H9 (cell line): ENCODE results near the gene DPH6. TPM values are rescaled to one million over a fixed set of nuclear protein-coding genes. Genes with fewer than 3 reads are reported as not detected.

Experiments used
- DNase-seq: peaks from one replicate; pipeline ENCODE4 v3.0.0-alpha.2; 2017
- H2AFZ ChIP-seq: one replicate; pipeline ENCODE4 v1.6.1; 2013; ENCODE audit warnings: mild to moderate bottlenecking, low read length, control low read depth, moderate library complexity
- H2AK5ac ChIP-seq: 2 replicates; pipeline ENCODE4 v1.6.1; 2013; ENCODE audit warnings: low read length, control low read depth, mixed read lengths; ENCODE audit not compliant: insufficient read length
- H2BK120ac ChIP-seq: one replicate; pipeline ENCODE4 v1.6.1; 2013; ENCODE audit warnings: low read depth, mild to moderate bottlenecking, low read length, control low read depth, inconsistent platforms; ENCODE audit not compliant: poor library complexity, severe bottlenecking
- H2BK12ac ChIP-seq: 2 replicates; pipeline ENCODE4 v1.6.1; 2013; ENCODE audit warnings: low read length, control low read depth, mixed read lengths, low read depth; ENCODE audit not compliant: insufficient read length
- H2BK15ac ChIP-seq: 2 replicates; pipeline ENCODE4 v1.6.1; 2013; ENCODE audit warnings: low read depth, low read length, control low read depth
- H2BK20ac ChIP-seq: one replicate; pipeline ENCODE4 v1.6.1; 2013; ENCODE audit warnings: low read depth, mild to moderate bottlenecking, low read length, control low read depth, inconsistent platforms; ENCODE audit not compliant: poor library complexity, severe bottlenecking
- H2BK5ac ChIP-seq: 2 replicates; pipeline ENCODE4 v1.6.1; 2013; ENCODE audit warnings: low read length, control low read depth, mixed read lengths; ENCODE audit not compliant: insufficient read length
- H3K14ac ChIP-seq: 2 replicates; pipeline ENCODE4 v1.6.1; 2013; ENCODE audit warnings: low read length, control low read depth; ENCODE audit not compliant: insufficient read depth
- H3K18ac ChIP-seq: 2 replicates; pipeline ENCODE4 v1.6.1; 2013; ENCODE audit warnings: low read depth, mild to moderate bottlenecking, mixed read lengths, low read length, control low read depth; ENCODE audit not compliant: insufficient read length
- H3K23ac ChIP-seq: 2 replicates; pipeline ENCODE4 v1.6.1; 2013; ENCODE audit warnings: low read length, control low read depth, mixed read lengths, low read depth; ENCODE audit not compliant: insufficient read length
- H3K23me2 ChIP-seq: 2 replicates; pipeline ENCODE4 v1.6.1; 2013; ENCODE audit warnings: low read depth, mild to moderate bottlenecking, mixed read lengths, low read length, control low read depth; ENCODE audit not compliant: insufficient read length, poor library complexity, severe bottlenecking
- H3K27ac ChIP-seq: 2 replicates; pipeline ENCODE4 v1.5.1; 2013; ENCODE audit warnings: low read length, control low read depth, mixed read lengths, low read depth; ENCODE audit not compliant: insufficient read length
- H3K27me3 ChIP-seq: 2 replicates; pipeline ENCODE4 v1.6.1; 2013; ENCODE audit warnings: low read length, control low read depth, inconsistent platforms; ENCODE audit not compliant: insufficient read depth
- H3K4ac ChIP-seq: 2 replicates; pipeline ENCODE4 v1.6.1; 2013; ENCODE audit warnings: low read depth, mild to moderate bottlenecking, control low read depth, inconsistent platforms, low read length, moderate library complexity
- H3K4me1 ChIP-seq: 2 replicates; pipeline ENCODE4 v1.6.1; 2013; ENCODE audit warnings: low read length, control low read depth, inconsistent platforms; ENCODE audit not compliant: insufficient read depth
- H3K4me2 ChIP-seq: 2 replicates; pipeline ENCODE4 v1.6.1; 2013; ENCODE audit warnings: low read length, control low read depth, mixed read lengths; ENCODE audit not compliant: insufficient read length, insufficient read depth
- H3K56ac ChIP-seq: 2 replicates; pipeline ENCODE4 v1.6.1; 2013; ENCODE audit warnings: low read depth, mild to moderate bottlenecking, mixed read lengths, low read length, control low read depth; ENCODE audit not compliant: insufficient read length
- H3K79me1 ChIP-seq: 2 replicates; pipeline ENCODE4 v1.6.1; 2013; ENCODE audit warnings: low read depth, mild to moderate bottlenecking, moderate library complexity, low read length, control low read depth, inconsistent platforms; ENCODE audit not compliant: insufficient read depth, poor library complexity, severe bottlenecking
- H3K79me2 ChIP-seq: 2 replicates; pipeline ENCODE4 v1.6.1; 2013; ENCODE audit warnings: low read length, control low read depth, inconsistent platforms; ENCODE audit not compliant: insufficient read depth
- H3K9ac ChIP-seq: 2 replicates; pipeline ENCODE4 v1.6.1; 2013; ENCODE audit warnings: low read length, control low read depth, mixed read lengths; ENCODE audit not compliant: insufficient read length; ENCODE audit errors: extremely low read depth
- H3K9me3 ChIP-seq: one replicate; pipeline ENCODE4 v1.6.1; 2013; ENCODE audit warnings: low read depth, low read length, inconsistent platforms; ENCODE audit not compliant: control insufficient read depth
- H3T11ph ChIP-seq: one replicate; pipeline ENCODE4 v1.6.1; 2013; ENCODE audit warnings: mild to moderate bottlenecking, low read length, control low read depth, inconsistent platforms
- H4K20me1 ChIP-seq: one replicate; pipeline ENCODE4 v1.6.1; 2013; ENCODE audit not compliant: control insufficient read depth, insufficient read length, insufficient read depth
- H4K5ac ChIP-seq: 2 replicates; pipeline ENCODE4 v1.6.1; 2013; ENCODE audit warnings: low read depth, mild to moderate bottlenecking, mixed read lengths, low read length, control low read depth; ENCODE audit not compliant: insufficient read length
- H4K8ac ChIP-seq: replicated peaks from 2 replicates; pipeline ENCODE4 v1.6.1; 2013; ENCODE audit warnings: low read length, control low read depth, mixed read lengths, low read depth; ENCODE audit not compliant: insufficient read length
- H4K91ac ChIP-seq: 2 replicates; pipeline ENCODE4 v1.6.1; 2013; ENCODE audit warnings: low read depth, mild to moderate bottlenecking, moderate library complexity, mixed read lengths, low read length, control low read depth; ENCODE audit not compliant: insufficient read length
- H3K27ac Mint-ChIP-seq, 3 experiments: 2 replicates in 2 of 3; 3 replicates in 1 of 3; pipeline ENCODE4 v1.8.0; 2020 to 2021; ENCODE audit warnings: mixed read lengths in 3 of 3, mild to moderate bottlenecking in 1 of 3, moderate library complexity in 1 of 3
- H3K27me3 Mint-ChIP-seq: 2 replicates; pipeline ENCODE4 v1.8.0; 2021; ENCODE audit warnings: low read depth, mild to moderate bottlenecking, moderate library complexity, mixed read lengths
- H3K36me3 Mint-ChIP-seq, 3 experiments: 2 replicates in 2 of 3; 3 replicates in 1 of 3; pipeline ENCODE4 v1.8.0; 2020 to 2021; ENCODE audit warnings: low read depth in 3 of 3, mixed read lengths in 3 of 3; ENCODE audit not compliant: insufficient read depth in 1 of 3
- H3K4me1 Mint-ChIP-seq, 2 experiments: 2 replicates each; pipeline ENCODE4 v1.8.0; 2020; ENCODE audit warnings: mixed read lengths in 2 of 2
- H3K4me3 Mint-ChIP-seq, 2 experiments: 2 replicates in 1 of 2; 3 replicates in 1 of 2; pipeline ENCODE4 v1.8.0; 2020 to 2021; ENCODE audit warnings: mild to moderate bottlenecking in 2 of 2, mixed read lengths in 2 of 2, moderate library complexity in 1 of 2
- H3K9me3 Mint-ChIP-seq, 2 experiments: 2 replicates in 1 of 2; 3 replicates in 1 of 2; pipeline ENCODE4 v1.8.0; 2020; ENCODE audit warnings: mild to moderate bottlenecking in 2 of 2, mixed read lengths in 2 of 2, moderate library complexity in 1 of 2
- CTCF ChIP-seq: fragments of 200-600 bp; sonication (generic); conservative IDR thresholded peaks from 3 replicates; pipeline ENCODE4 v1.8.0; 2021; ENCODE audit warnings: antibody characterized with exemption, mild to moderate bottlenecking
- total RNA-seq: library from RNA; stranded (reverse); gene quantifications from 2 replicates; pipeline ENCODE4 v1.2.1, GENCODE V29; 2021

Gene DPH6
- total RNA-seq, 1 experiment from 2014 or later = 42.0 TPM

DNA sequence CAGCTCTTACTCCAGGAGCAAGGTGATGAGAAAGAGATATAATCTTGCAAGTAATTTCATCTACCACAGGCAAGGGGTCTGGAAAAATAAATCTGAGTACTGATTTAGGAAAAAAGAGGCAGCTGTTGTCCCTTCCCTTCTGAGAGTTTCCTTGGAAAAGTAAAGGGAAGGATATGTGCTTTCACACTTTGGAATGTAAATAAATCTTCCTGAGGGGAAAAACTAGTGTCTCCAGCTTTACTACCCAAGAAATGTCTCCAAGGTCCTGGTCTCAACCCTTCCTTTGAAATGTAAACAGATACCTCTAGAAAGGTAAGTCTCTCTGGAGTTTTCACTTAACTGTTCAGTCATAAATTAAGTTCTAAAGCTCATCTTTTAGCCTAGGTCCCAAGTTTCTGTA lies 102.6 kb downstream of the DPH6 start:
- Histone ChIP-seq H2BK15ac (no peak overlapping the region), H3K9ac (no peak overlapping the region), H3K9me3 (no peaks in the 10 kb centered on the region), H2BK120ac (peak overlapping the region; percentile 48), H4K8ac (no peak overlapping the region), H3K79me2 (no peaks in the 10 kb centered on the region), H4K20me1 (no peaks in the 10 kb centered on the region), H3K14ac (no peak overlapping the region), H3T11ph (no peak overlapping the region), H3K4me2 (no peak overlapping the region), H2BK12ac (no peak overlapping the region), H2BK5ac (no peak overlapping the region), H2AK5ac (no peak overlapping the region), H3K79me1 (no peaks in the 10 kb centered on the region), H3K23ac (no peak overlapping the region), H3K4ac (no peak overlapping the region), H3K4me1 (no peaks in the 10 kb centered on the region), H4K5ac (no peak overlapping the region), H2BK20ac (no peak overlapping the region), H3K27ac (no peak overlapping the region), H3K27me3 (no peaks in the 10 kb centered on the region), H4K91ac (no peak overlapping the region), H2AFZ (no peak overlapping the region), H3K23me2 (no peaks in the 10 kb centered on the region), H3K56ac (no peak overlapping the region), H3K18ac (no peak overlapping the region)
- no peak overlapping the region; a peak in 1 of 7 replicates for H3K27ac Mint-ChIP-seq
- no peaks in the 10 kb centered on the region for H3K27me3 Mint-ChIP-seq
- H3K4me3 Mint-ChIP-seq = no peak overlapping the region
- no peak for TF ChIP-seq CTCF
- H3K36me3 Mint-ChIP-seq = peaks cover 6 to 17% (median 13%) of the 10 kb centered on the region in 3 experiments; a peak in 5 of 7 replicates
- peaks cover 7 to 8% of the 10 kb centered on the region in 2 experiments; a peak in 3 of 4 replicates for H3K4me1 Mint-ChIP-seq
- H3K9me3 Mint-ChIP-seq = peaks cover 2 to 12% of the 10 kb centered on the region in 2 experiments; a peak in 1 of 5 replicates
- no peak for DNase-seq
